ENCODE results near the gene DIAPH2.
"Not testable (repeated sequence)": the region's sequence is repeated elsewhere in the genome, so short reads cannot be mapped to it uniquely, and the experiment has no call there.

DIAPH2 gene

GRCh38 chrX:97399400-97399799 lies 714.8 kb downstream of the DIAPH2 start:
- no peak for DNase-seq

GRCh38 chrX:97400492-97400891 lies 715.9 kb downstream of the DIAPH2 start:
- DNase-seq = no peak

- no peak for DNase-seq
Observed at GRCh38 chrX:97401154-97401553, 716.5 kb downstream of the DIAPH2 start.

GRCh38 chrX:97401586-97402136 lies 717.0 kb downstream of the DIAPH2 start:
- DNase-seq = no peak

- no peak for DNase-seq
Observed at GRCh38 chrX:97402333-97402732, 717.7 kb downstream of the DIAPH2 start.

- DNase-seq = no peak
Observed at GRCh38 chrX:97402903-97403302, 718.3 kb downstream of the DIAPH2 start.

GRCh38 chrX:97405031-97405660 lies 720.5 kb downstream of the DIAPH2 start:
- no peak for DNase-seq

- DNase-seq = not testable (repeated sequence)
Observed at GRCh38 chrX:97409632-97410415, 725.2 kb downstream of the DIAPH2 start.

GRCh38 chrX:97416461-97416860 lies 731.8 kb downstream of the DIAPH2 start:
- no peak for DNase-seq

- no peak for DNase-seq
Observed at GRCh38 chrX:97429101-97429500, 744.5 kb downstream of the DIAPH2 start.

GRCh38 chrX:97431281-97431680 lies 746.6 kb downstream of the DIAPH2 start:
- DNase-seq = no peak

GRCh38 chrX:97446298-97446882 lies 761.7 kb downstream of the DIAPH2 start:
- DNase-seq = no peak

- no peak for DNase-seq
Observed at GRCh38 chrX:97447306-97447705, 762.7 kb downstream of the DIAPH2 start.

GRCh38 chrX:97452283-97452682 lies 767.6 kb downstream of the DIAPH2 start:
- no peak for DNase-seq

- DNase-seq = no peak
Observed at GRCh38 chrX:97461763-97462162, 777.1 kb downstream of the DIAPH2 start.

GRCh38 chrX:97471071-97471470 lies 786.4 kb downstream of the DIAPH2 start:
- no peak for DNase-seq

- DNase-seq = no peak
Observed at GRCh38 chrX:97474933-97475332, 790.3 kb downstream of the DIAPH2 start.

- no peak for DNase-seq
Observed at GRCh38 chrX:97479106-97479890, 794.7 kb downstream of the DIAPH2 start.

GRCh38 chrX:97481228-97481627 lies 796.6 kb downstream of the DIAPH2 start:
- DNase-seq = no peak

GRCh38 chrX:97482666-97483300 lies 798.1 kb downstream of the DIAPH2 start:
- no peak for DNase-seq

GRCh38 chrX:97490656-97491055 lies 806.0 kb downstream of the DIAPH2 start:
- DNase-seq = no peak

GRCh38 chrX:97494756-97495372 lies 810.2 kb downstream of the DIAPH2 start:
- no peak for DNase-seq

All from NCI-H446 (cell line).